IMR-90 (cell line): ENCODE data around the gene TARS3. TPM values are rescaled to one million over a fixed set of nuclear protein-coding genes. Genes with fewer than 3 reads are reported as not detected.

Experiments used
- ATAC-seq: fragments of 200-7000 bp; cut with Tn5 transposase; 2 replicates; pipeline ENCODE4 v1.9.1; 2020; ENCODE audit warnings: low read depth, mild to moderate bottlenecking, moderate library complexity
- BruUV-seq: library from RNA; stranded (reverse); fragments of 400-500 nt; replicated peaks from 2 replicates; lab custom pipeline; 2021; lab: Mats Ljungman, UMichigan
- CTCF ChIA-PET: fragments of 300-600 bp; formaldehyde crosslinking; extraction: SDS; loops from one replicate; lab custom pipeline; 2021; ENCODE audit warnings: antibody characterized with exemption; lab: Yijun Ruan, JAX
- POLR2A ChIA-PET: fragments of 300-600 bp; sonication (Branson Sonifier 250); formaldehyde crosslinking; loops from one replicate; lab custom pipeline; 2022; ENCODE audit warnings: antibody characterized with exemption; ENCODE audit not compliant: unreplicated experiment; lab: Charles Lee
- DNase-seq: peaks from one replicate; pipeline ENCODE4 v3.0.0; 2013
- H2AFZ ChIP-seq: replicated peaks from 2 replicates; pipeline ENCODE3; 2013; ENCODE audit warnings: low read length, mild to moderate bottlenecking; ENCODE audit not compliant: poor library complexity
- H2AK5ac ChIP-seq: 2 replicates; pipeline ENCODE4 v1.6.1; 2013; ENCODE audit warnings: low read depth, low read length, inconsistent platforms
- H2AK9ac ChIP-seq: replicated peaks from 2 replicates; pipeline ENCODE3; 2013; ENCODE audit warnings: mild to moderate bottlenecking, low read depth, low read length, moderate library complexity; ENCODE audit not compliant: poor library complexity
- H2BK120ac ChIP-seq: 2 replicates; pipeline ENCODE4 v1.6.1; 2013; ENCODE audit warnings: low read depth, low read length, inconsistent platforms
- H2BK15ac ChIP-seq: 3 replicates; pipeline ENCODE4 v1.6.1; 2013; ENCODE audit warnings: low read depth, low read length, inconsistent platforms
- H2BK20ac ChIP-seq: 2 replicates; pipeline ENCODE4 v1.6.1; 2013; ENCODE audit warnings: low read depth, mild to moderate bottlenecking, inconsistent platforms, low read length, moderate library complexity
- H2BK5ac ChIP-seq: 2 replicates; pipeline ENCODE4 v1.6.1; 2013; ENCODE audit warnings: mild to moderate bottlenecking, low read depth, low read length, inconsistent platforms; ENCODE audit not compliant: poor library complexity, severe bottlenecking
- H3K14ac ChIP-seq: replicated peaks from 2 replicates; pipeline ENCODE4 v1.6.1; 2013; ENCODE audit warnings: low read depth, low read length, inconsistent platforms
- H3K18ac ChIP-seq: 2 replicates; pipeline ENCODE4 v1.6.1; 2013; ENCODE audit warnings: low read depth, low read length, control low read depth
- H3K23ac ChIP-seq: 2 replicates; pipeline ENCODE4 v1.6.1; 2013; ENCODE audit warnings: low read depth, low read length, inconsistent platforms
- H3K27ac ChIP-seq: 2 replicates; pipeline ENCODE4 v1.5.1; 2013; ENCODE audit warnings: mild to moderate bottlenecking, control low read depth, low read length; ENCODE audit not compliant: insufficient read depth
- H3K27me3 ChIP-seq: 2 replicates; pipeline ENCODE4 v1.6.1; 2013; ENCODE audit warnings: low read length; ENCODE audit not compliant: control insufficient read depth, insufficient read depth
- H3K36me3 ChIP-seq: 2 replicates; pipeline ENCODE4 v1.6.1; 2013; ENCODE audit warnings: low read length, mixed read lengths; ENCODE audit not compliant: control insufficient read depth, insufficient read depth
- H3K4ac ChIP-seq: 2 replicates; pipeline ENCODE4 v1.6.1; 2013; ENCODE audit warnings: low read depth, low read length, inconsistent platforms
- H3K4me1 ChIP-seq: 2 replicates; pipeline ENCODE4 v1.6.1; 2013; ENCODE audit warnings: low read length, mixed read lengths; ENCODE audit not compliant: control insufficient read depth, insufficient read depth
- H3K4me2 ChIP-seq: 2 replicates; pipeline ENCODE4 v1.6.1; 2013; ENCODE audit warnings: low read depth, mild to moderate bottlenecking, control low read depth, low read length, moderate library complexity
- H3K4me3 ChIP-seq: 2 replicates; pipeline ENCODE4 v1.5.1; 2013; ENCODE audit warnings: low read depth, mild to moderate bottlenecking, control low read depth, low read length, moderate library complexity; ENCODE audit not compliant: insufficient read depth
- H3K56ac ChIP-seq: 2 replicates; pipeline ENCODE4 v1.6.1; 2013; ENCODE audit warnings: low read length, inconsistent platforms; ENCODE audit not compliant: insufficient read depth; ENCODE audit errors: extremely low read depth
- H3K79me1 ChIP-seq, 2 experiments: 2 replicates each; pipeline ENCODE4 v1.6.1; 2013; ENCODE audit warnings: low read length in 2 of 2, inconsistent platforms in 1 of 2, low read depth in 1 of 2
- H3K9ac ChIP-seq: 2 replicates; pipeline ENCODE4 v1.6.1; 2013; ENCODE audit warnings: low read depth, low read length, control low read depth
- H3K9me1 ChIP-seq: 2 replicates; pipeline ENCODE4 v1.6.1; 2013; ENCODE audit warnings: low read length, inconsistent platforms; ENCODE audit not compliant: insufficient read depth
- H3K9me3 ChIP-seq: 2 replicates; pipeline ENCODE4 v1.6.1; 2013; ENCODE audit warnings: low read length; ENCODE audit not compliant: control insufficient read depth, insufficient read depth
- H4K20me1 ChIP-seq: 2 replicates; pipeline ENCODE4 v1.6.1; 2013; ENCODE audit warnings: low read length, inconsistent platforms; ENCODE audit not compliant: insufficient read depth
- H4K5ac ChIP-seq: 2 replicates; pipeline ENCODE4 v1.6.1; 2013; ENCODE audit warnings: mild to moderate bottlenecking, low read depth, low read length, control low read depth
- H4K8ac ChIP-seq, 2 experiments: 2 replicates each; pipeline ENCODE4 v1.6.1; 2013; ENCODE audit warnings: low read depth in 2 of 2, low read length in 2 of 2, control low read depth in 1 of 2, inconsistent platforms in 1 of 2
- H4K91ac ChIP-seq: 2 replicates; pipeline ENCODE4 v1.6.1; 2013; ENCODE audit warnings: low read depth, low read length, inconsistent platforms; ENCODE audit not compliant: insufficient read depth
- BHLHE40 ChIP-seq: fragments of 150-350 bp; IDR thresholded peaks from 2 replicates; pipeline ENCODE4 v1.6.1; 2016; ENCODE audit warnings: mild to moderate bottlenecking, low read depth, low read length
- CHD1 ChIP-seq: IDR thresholded peaks from 2 replicates; pipeline ENCODE4 v1.6.1; 2012; ENCODE audit warnings: low read depth, low read length, improper control_type of control experiment
- CTCF ChIP-seq: conservative IDR thresholded peaks from 2 replicates; pipeline ENCODE4 v1.5.1; 2012; ENCODE audit warnings: mild to moderate bottlenecking, low read depth, low read length, improper control_type of control experiment
- ELK1 ChIP-seq: fragments of 150-350 bp; IDR thresholded peaks from 2 replicates; pipeline ENCODE4 v1.6.1; 2016; ENCODE audit warnings: low read depth, mild to moderate bottlenecking, low read length, moderate library complexity, borderline replicate concordance
- MAFK ChIP-seq: IDR thresholded peaks from 2 replicates; pipeline ENCODE4 v1.6.1; 2012; ENCODE audit warnings: low read depth, low read length, improper control_type of control experiment
- MAZ ChIP-seq: IDR thresholded peaks from 2 replicates; pipeline ENCODE4 v1.6.1; 2012; ENCODE audit warnings: low read depth, mild to moderate bottlenecking, low read length, improper control_type of control experiment, moderate library complexity, borderline replicate concordance
- MXI1 ChIP-seq: IDR thresholded peaks from 2 replicates; pipeline ENCODE4 v1.6.1; 2012; ENCODE audit warnings: low read depth, mild to moderate bottlenecking, low read length, moderate library complexity, borderline replicate concordance
- NFE2L2 ChIP-seq: fragments of 150-350 bp; IDR thresholded peaks from 2 replicates; pipeline ENCODE4 v1.6.1; 2016; ENCODE audit warnings: low read depth, mild to moderate bottlenecking, low read length
- POLR2A ChIP-seq: IDR thresholded peaks from 2 replicates; pipeline ENCODE4 v1.6.1; 2012; ENCODE audit warnings: mild to moderate bottlenecking, low read depth, low read length
- RAD21 ChIP-seq: IDR thresholded peaks from 2 replicates; pipeline ENCODE4 v1.6.1; 2012; ENCODE audit warnings: low read length, improper control_type of control experiment
- SMC3 ChIP-seq: fragments of 150-350 bp; IDR thresholded peaks from 2 replicates; pipeline ENCODE4 v1.6.1; 2016; ENCODE audit warnings: low read depth, mild to moderate bottlenecking, antibody characterized with exemption, low read length, moderate library complexity
- USF2 ChIP-seq: fragments of 150-350 bp; IDR thresholded peaks from 2 replicates; pipeline ENCODE4 v1.6.1; 2017; ENCODE audit warnings: mild to moderate bottlenecking, antibody characterized with exemption, low read length, low read depth
- WGBS, 2 experiments: methylation state at CpG; one replicate each; pipeline versions ENCODE4 v1.1.5 to v1.1.7; 2013; ENCODE audit warnings: missing lambda C conversion rate in 2 of 2; ENCODE audit not compliant: insufficient read length in 1 of 2; ENCODE audit errors: extremely low coverage in 2 of 2; 5-methylcytosine and 5-hydroxymethylcytosine counted together
- dilution Hi-C: fragments of 300-500 bp; cut with HindIII; formaldehyde crosslinking; loops from one replicate; pipeline ENCODE4 v1.14.3; 2018; ENCODE audit warnings: low sequenced_read_pairs; ENCODE audit not compliant: unreplicated experiment
- in situ Hi-C: fragments of 300-500 bp; cut with MboI; formaldehyde crosslinking; loops from 3 replicates; pipeline ENCODE4 v1.14.3; 2019; ENCODE audit warnings: low sequenced_read_pairs, inconsistent platforms, mixed read lengths
- intact Hi-C: fragments of 100-400 bp; cut with micrococcal nuclease; formaldehyde crosslinking; loops from 2 replicates; pipeline ENCODE4 v1.10.0; 2022
- polyA plus RNA-seq, 3 experiments: library from polyadenylated mRNA; depleted of rRNA; stranded (reverse); fragments of >200 nt; gene quantifications; 2 replicates each; pipeline ENCODE4 v1.2.3, GENCODE V29; 2012; ENCODE audit warnings: low replicate concordance in 1 of 3
- total RNA-seq: library from RNA; depleted of rRNA; stranded (reverse); fragments of >200 nt; gene quantifications from 2 replicates; pipeline ENCODE4 v1.2.3, GENCODE V29; 2012

Gene TARS3
- total and polyA plus RNA-seq, 2 of the 4 experiments (the other 2 are of a cell fraction) = 3.4 to 9.3 TPM

GRCh38 chr15:101641129-101641764 is 83.0 kb downstream of the TARS3 start:
- POLR2A ChIA-PET = interaction anchor here (0.6 kb wide), 1 partner anchor 71 kb away, joined by 4 read pairs; no protein-coding TSS in a partner anchor
- TF ChIP-seq MAFK (no peak), ELK1 (no peak), MAZ (no peak), CHD1 (no peak), SMC3 (peak; percentile 79), CTCF (peak; percentile 98), NFE2L2 (no peak), BHLHE40 (no peak), MXI1 (no peak), POLR2A (no peak), RAD21 (peak; percentile 92), USF2 (no peak)
- in situ Hi-C loops = loop anchor here (5.0 kb wide), 1 partner anchor 349 kb away; no protein-coding TSS in a partner anchor
- no peaks in the 10 kb centered on the region for H3K9me3 ChIP-seq
- WGBS, 2 experiments = no CpG with 5 or more reads among the region's 8 CpGs
- BruUV-seq = no TSS peak
- H4K20me1 ChIP-seq = peaks cover 4% of the 10 kb centered on the region; the same call in 1 of the 2 replicates
- H2AFZ ChIP-seq = no peak overlapping the region
- CTCF ChIA-PET = interaction anchor here (0.6 to 2.2 kb wide), 10 partner anchors 9 to 353 kb away, joined by 3 to 9 read pairs (median 3); partner anchors contain the start of genes SNRPA1 and TM2D3
- no peak overlapping the region for H2BK20ac ChIP-seq
- H3K9me1 ChIP-seq = 0 out of 2 replicates have a peak, but pooled peaks cover 2% of the 10 kb centered on the region
- peak; percentile 73 for DNase-seq
- no peak overlapping the region for H2AK5ac ChIP-seq
- H3K4me1 ChIP-seq = peaks cover 3% of the 10 kb centered on the region
- no peak overlapping the region for H3K27ac ChIP-seq
- H3K9ac ChIP-seq = no peak overlapping the region
- no peak overlapping the region; the same call in 1 of the 2 replicates for H3K4me2 ChIP-seq
- no peak overlapping the region for H4K8ac ChIP-seq
- H3K4me3 ChIP-seq = no peak overlapping the region
- H3K36me3 ChIP-seq = peaks cover 23% of the 10 kb centered on the region
- no peak overlapping the region for H2BK5ac ChIP-seq
- no peak overlapping the region for H3K56ac ChIP-seq
- H2AK9ac ChIP-seq = no peak overlapping the region
- intact Hi-C loops = loop anchor here (1.0 to 10.0 kb wide), 3 partner anchors 341 to 626 kb away; no protein-coding TSS in a partner anchor
- no peak overlapping the region for H3K14ac ChIP-seq
- no peak overlapping the region for H3K23ac ChIP-seq
- dilution Hi-C loops = no loop called here
- H4K91ac ChIP-seq = no peak overlapping the region
- ATAC-seq = peak; percentile 76
- no peaks in the 10 kb centered on the region for H3K27me3 ChIP-seq
- H2BK15ac ChIP-seq = no peak overlapping the region
- H4K5ac ChIP-seq = no peak overlapping the region
- no peak overlapping the region for H2BK120ac ChIP-seq
- peaks cover 9 to 21% of the 10 kb centered on the region in 2 experiments for H3K79me1 ChIP-seq
- H3K18ac ChIP-seq = no peak overlapping the region
- H3K4ac ChIP-seq = no peak overlapping the region
